K562 (cell line): Measurements from ENCODE around the gene AGPAT2. TPM values are rescaled to one million over a fixed set of nuclear protein-coding genes. Genes with fewer than 3 reads are reported as not detected.

Source experiments
- CBFA2T3 ChIP-seq: fragments of 450-650 bp; IDR thresholded peaks from 2 replicates; pipeline ENCODE4 v1.6.1; 2017
- CREB1 ChIP-seq, 2 experiments: sonication (generic) in 1 of 2; formaldehyde crosslinking in 1 of 2; IDR thresholded peaks; 2 replicates each; pipeline versions ENCODE4 v1.6.1 to v1.8.0; 2012 to 2022; ENCODE audit warnings: inconsistent platforms in 1 of 2, mild to moderate bottlenecking in 1 of 2, missing genetic modification reagents in 1 of 2, moderate library complexity in 1 of 2
- EP300 ChIP-seq: IDR thresholded peaks from 2 replicates; pipeline ENCODE4 v1.6.1; 2012; ENCODE audit warnings: low read length, improper control_type of control experiment
- KLF1 ChIP-seq: fragments of 450-650 bp; IDR thresholded peaks from 2 replicates; pipeline ENCODE4 v1.6.1; 2016; ENCODE audit warnings: missing genetic modification characterization, missing compliant biosample characterization
- KLF16 ChIP-seq: IDR thresholded peaks from 2 replicates; pipeline ENCODE4 v1.6.1; 2016; ENCODE audit warnings: antibody characterized with exemption
- MAZ ChIP-seq, 2 experiments: fragments of 450-650 bp in 1 of 2; sonication (generic) in 1 of 2; formaldehyde crosslinking; IDR thresholded peaks in 1 of 2; conservative IDR thresholded peaks in 1 of 2; 2 replicates each; pipeline versions ENCODE4 v1.4.0 to v1.5.0; 2020; ENCODE audit warnings: mild to moderate bottlenecking in 1 of 2, missing genetic modification reagents in 1 of 2
- RNF2 ChIP-seq: sonication (generic); IDR thresholded peaks from 2 replicates; pipeline ENCODE4 v1.6.1; 2016
- SMARCA4 ChIP-seq: fragments of 450-650 bp; IDR thresholded peaks from 2 replicates; pipeline ENCODE4 v1.6.1; 2016
- TAF1 ChIP-seq: IDR thresholded peaks from 2 replicates; pipeline ENCODE4 v1.6.1; 2011; ENCODE audit warnings: mild to moderate bottlenecking, low read length, moderate library complexity; ENCODE audit not compliant: insufficient read depth, control insufficient read depth, severe bottlenecking; ENCODE audit errors: extremely low read depth
- ZMIZ1 ChIP-seq, 2 experiments: fragments of 150-350 bp in 1 of 2; IDR thresholded peaks; 2 replicates each; pipeline ENCODE4 v1.6.1; 2012 to 2016; ENCODE audit warnings: low read depth in 2 of 2, low read length in 2 of 2, mild to moderate bottlenecking in 1 of 2, moderate library complexity in 1 of 2
- polyA plus RNA-seq, 8 experiments: library from polyadenylated mRNA; depleted of rRNA in 4 of 8; stranded (reverse) in 5 of 8; unstranded in 3 of 8; fragments of >200 nt; fragmentation: Nextera tagmentation in 2 of 8; fragmentation: Illumina TruSeq in 1 of 8; extraction: Ambion mirVana in 2 of 8; extraction: Trizol in 1 of 8; gene quantifications; 2 replicates each; pipeline versions ENCODE4 v1.2.1 to v1.2.3, GENCODE V29; 2011 to 2014; ENCODE audit warnings: inconsistent platforms in 1 of 8, missing spikeins in 1 of 8
- total RNA-seq, 7 experiments: library from RNA; depleted of rRNA in 6 of 7; stranded (reverse); fragments of >200 nt in 6 of 7; fragmentation: Illumina TruSeq in 2 of 7; extraction: Trizol in 2 of 7; gene quantifications; 2 replicates each; pipeline versions ENCODE4 v1.2.1 to v1.2.3, GENCODE V29; 2011 to 2021; ENCODE audit warnings: low replicate concordance in 1 of 7
- TF ChIP-seq, protein P1 (sequence below), 2 experiments: fragments of 450-650 bp in 1 of 2; sonication (generic) in 1 of 2; formaldehyde crosslinking; conservative IDR thresholded peaks; 2 replicates each; pipeline versions ENCODE4 v1.4.0 to v1.8.1; 2020 to 2022; ENCODE audit warnings: mild to moderate bottlenecking in 1 of 2, missing genetic modification reagents in 1 of 2
- TF ChIP-seq, protein P2 (sequence below): sonication (generic); formaldehyde crosslinking; IDR thresholded peaks from 2 replicates; pipeline ENCODE4 v1.5.0; 2020; ENCODE audit warnings: missing genetic modification reagents
- TF ChIP-seq, protein P3 (sequence below): fragments of 200-800 bp; sonication (Bioruptor generic); IDR thresholded peaks from 2 replicates; pipeline ENCODE4 v1.6.1; 2017; ENCODE audit warnings: missing genetic modification characterization, missing compliant biosample characterization

The AGPAT2 gene
- total and polyA plus RNA-seq, 9 of the 15 experiments (the other 6 are each of a cell fraction or from before 2014, with no cell fraction given), result 0.13 to 54.5 (median 23.9) TPM

- TF ChIP-seq, protein P1, sequence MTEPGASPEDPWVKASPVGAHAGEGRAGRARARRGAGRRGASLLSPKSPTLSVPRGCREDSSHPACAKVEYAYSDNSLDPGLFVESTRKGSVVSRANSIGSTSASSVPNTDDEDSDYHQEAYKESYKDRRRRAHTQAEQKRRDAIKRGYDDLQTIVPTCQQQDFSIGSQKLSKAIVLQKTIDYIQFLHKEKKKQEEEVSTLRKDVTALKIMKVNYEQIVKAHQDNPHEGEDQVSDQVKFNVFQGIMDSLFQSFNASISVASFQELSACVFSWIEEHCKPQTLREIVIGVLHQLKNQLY (CRISPR knock-in tag; conservative IDR thresholded peaks at IDR 0.05), result no peak
- peak; percentile 57; the same call in 1 of the 2 replicates for TF ChIP-seq RNF2
- TF ChIP-seq CBFA2T3, result peak; percentile 88
- TF ChIP-seq ZMIZ1 (IDR thresholded peaks at IDR 0.05; ENCODE audit: low read depth in 2 of 2, low read length in 2 of 2), result peak in 1 of 2 experiments; percentile 56; a peak in 2 of 4 replicates
- peak; percentile 3 for TF ChIP-seq TAF1
- peak; percentile 67; the same call in 1 of the 2 replicates for TF ChIP-seq EP300
- TF ChIP-seq, protein P2, sequence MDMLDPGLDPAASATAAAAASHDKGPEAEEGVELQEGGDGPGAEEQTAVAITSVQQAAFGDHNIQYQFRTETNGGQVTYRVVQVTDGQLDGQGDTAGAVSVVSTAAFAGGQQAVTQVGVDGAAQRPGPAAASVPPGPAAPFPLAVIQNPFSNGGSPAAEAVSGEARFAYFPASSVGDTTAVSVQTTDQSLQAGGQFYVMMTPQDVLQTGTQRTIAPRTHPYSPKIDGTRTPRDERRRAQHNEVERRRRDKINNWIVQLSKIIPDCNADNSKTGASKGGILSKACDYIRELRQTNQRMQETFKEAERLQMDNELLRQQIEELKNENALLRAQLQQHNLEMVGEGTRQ (CRISPR knock-in tag), result no peak
- TF ChIP-seq, protein P3, sequence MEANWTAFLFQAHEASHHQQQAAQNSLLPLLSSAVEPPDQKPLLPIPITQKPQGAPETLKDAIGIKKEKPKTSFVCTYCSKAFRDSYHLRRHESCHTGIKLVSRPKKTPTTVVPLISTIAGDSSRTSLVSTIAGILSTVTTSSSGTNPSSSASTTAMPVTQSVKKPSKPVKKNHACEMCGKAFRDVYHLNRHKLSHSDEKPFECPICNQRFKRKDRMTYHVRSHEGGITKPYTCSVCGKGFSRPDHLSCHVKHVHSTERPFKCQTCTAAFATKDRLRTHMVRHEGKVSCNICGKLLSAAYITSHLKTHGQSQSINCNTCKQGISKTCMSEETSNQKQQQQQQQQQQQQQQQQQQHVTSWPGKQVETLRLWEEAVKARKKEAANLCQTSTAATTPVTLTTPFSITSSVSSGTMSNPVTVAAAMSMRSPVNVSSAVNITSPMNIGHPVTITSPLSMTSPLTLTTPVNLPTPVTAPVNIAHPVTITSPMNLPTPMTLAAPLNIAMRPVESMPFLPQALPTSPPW (CRISPR knock-in tag), result peak; percentile 72
- TF ChIP-seq KLF16, result peak; percentile 9; the same call in 1 of the 2 replicates
- TF ChIP-seq KLF1 (tag), result peak; percentile 86
- no peak for TF ChIP-seq CREB1 (IDR thresholded peaks at IDR 0.05)
- peak; percentile 28; the same call in 1 of the 2 replicates for TF ChIP-seq CREB1 (CRISPR knock-in tag; IDR thresholded peaks at IDR 0.05)
- peak; percentile 39; the same call in 1 of the 2 replicates for TF ChIP-seq SMARCA4
- peak; percentile 79 to 89 for TF ChIP-seq MAZ (CRISPR knock-in tag; conservative IDR thresholded peaks at IDR 0.05 in 1 of 2, IDR thresholded peaks at IDR 0.05 in 1 of 2)
These were observed 41.1 kb downstream of the AGPAT2 start (continued) for GRCh38 chr9:136645903-136646754.
